Stimulated activated CD4-positive, alpha-beta T cell treated with anti-CD3 and anti-CD28 coated beads, Interleukin-4, amount 100 ng/mL, for 24 hours (primary cell): ENCODE measurements around the gene IER5.

Experiments used
- DNase-seq: peaks from one replicate; pipeline ENCODE4 v3.0.0-alpha.2; 2020

The IER5 gene

DNA sequence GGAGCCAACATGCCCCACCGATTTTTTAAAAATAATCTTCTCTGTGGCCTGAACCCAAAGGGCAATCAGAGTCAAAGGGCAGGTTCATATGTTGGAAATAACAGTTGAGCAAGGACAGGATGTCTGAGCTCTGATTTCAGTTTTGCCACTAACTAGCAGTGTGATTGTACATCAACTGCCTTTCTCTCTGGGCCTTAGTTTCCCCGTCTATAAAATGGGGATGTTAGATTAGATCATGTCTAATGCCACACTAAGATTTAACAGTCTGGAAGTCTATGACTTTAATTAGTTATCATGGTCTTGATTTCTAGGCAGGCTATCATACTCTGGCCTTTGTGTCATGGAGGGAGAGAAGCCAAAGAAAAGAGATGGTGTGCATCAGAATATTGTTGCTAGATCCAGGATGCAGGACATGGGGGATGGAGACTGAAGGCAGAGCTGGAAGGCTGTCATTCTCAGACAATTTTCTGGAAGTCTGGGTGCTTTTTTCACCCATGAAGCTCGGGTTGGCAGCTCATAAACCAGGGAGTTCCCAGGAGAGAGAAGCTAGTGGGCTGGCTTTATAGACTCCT, 28.4 kb downstream of the IER5 start:
- DNase-seq = no peak

GRCh38 chr1:181117648-181118449, 29.3 kb downstream of the IER5 start:
- no peak for DNase-seq

DNA sequence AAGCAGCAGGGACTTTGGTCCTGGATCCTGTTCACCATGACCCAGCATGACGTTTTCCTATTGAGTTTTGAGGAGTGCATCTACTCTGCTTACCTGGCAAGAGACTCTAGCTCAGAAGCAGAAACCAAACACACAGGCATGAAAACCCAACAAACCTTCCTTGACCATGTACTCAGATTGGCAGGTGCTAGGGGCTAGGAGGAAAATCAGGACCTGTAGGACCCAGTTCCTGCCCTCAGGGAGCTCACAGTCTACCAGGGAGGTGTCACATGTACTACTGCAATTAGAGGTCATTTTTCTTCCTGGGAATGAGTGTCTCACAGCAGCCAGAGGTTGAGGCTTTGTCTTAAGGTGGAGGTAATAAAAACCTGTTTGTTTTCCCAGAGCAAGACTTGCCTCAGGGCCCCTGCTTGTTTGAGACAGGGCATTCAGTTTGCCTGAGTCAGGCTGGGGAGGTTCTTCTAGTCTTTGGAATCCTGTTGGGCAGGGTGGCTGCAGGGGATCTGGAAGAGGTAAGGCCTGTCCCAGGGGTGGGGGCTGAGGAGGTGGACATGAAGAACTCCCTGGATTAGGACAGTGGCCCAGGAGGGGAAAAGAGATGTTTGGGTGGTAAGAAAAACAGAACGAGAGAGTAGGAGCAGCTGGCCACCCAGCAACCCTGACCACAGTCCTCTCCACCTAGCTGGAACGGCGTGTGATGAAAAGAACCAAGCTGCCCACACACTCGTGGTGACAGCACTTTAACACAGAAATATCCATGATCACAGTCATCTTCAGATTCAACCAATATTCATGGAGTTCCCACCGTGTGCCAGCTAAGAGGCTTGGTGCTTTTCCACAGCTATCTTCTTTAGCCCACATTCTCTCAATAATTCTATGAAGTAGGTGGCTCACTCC, 30.8 kb downstream of the IER5 start:
- DNase-seq = no peak

GRCh38 chr1:181120924-181121323, 32.4 kb downstream of the IER5 start:
- DNase-seq = no peak

DNA sequence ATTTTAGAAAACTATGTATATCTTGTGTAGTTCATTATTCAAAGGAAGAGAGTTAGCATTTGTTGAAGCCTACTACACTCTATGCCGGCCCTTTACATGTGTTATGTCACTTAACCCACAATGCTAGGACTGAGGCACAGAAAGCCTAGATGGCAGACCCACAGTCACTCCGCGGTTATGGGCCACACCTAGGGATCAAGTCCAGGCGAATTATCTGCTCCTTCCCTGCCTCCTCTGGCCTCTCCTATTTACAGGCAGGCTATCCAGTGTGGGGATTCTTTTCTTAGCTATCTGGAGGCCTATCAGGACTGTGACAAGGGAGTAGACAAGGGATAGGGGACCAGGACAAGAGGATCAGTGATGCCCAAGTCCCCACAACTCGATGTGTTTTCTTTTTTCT, 33.0 kb downstream of the IER5 start:
- no peak for DNase-seq

DNA sequence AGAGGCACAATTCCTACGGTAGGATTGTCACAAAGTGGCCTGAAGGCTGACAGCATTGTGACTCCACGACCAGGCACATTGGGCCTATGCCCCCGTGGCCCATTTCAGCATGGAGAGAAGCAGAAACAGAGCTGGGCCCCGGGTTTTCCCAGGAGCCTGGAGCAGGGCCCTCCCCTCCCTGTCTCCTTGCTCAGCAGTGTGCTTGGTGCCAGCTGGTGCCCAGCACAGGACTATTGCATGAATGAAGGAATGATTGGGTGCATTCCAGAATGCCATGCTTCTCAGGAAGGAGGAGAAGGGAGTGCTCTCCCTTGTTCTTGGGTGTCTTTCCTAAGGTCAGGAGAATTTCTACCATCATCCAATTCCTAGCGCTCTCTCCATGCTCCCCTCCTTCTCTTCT, 33.7 kb downstream of the IER5 start:
- DNase-seq = no peak

- no peak for DNase-seq
These were observed 34.7 kb downstream of the IER5 start for GRCh38 chr1:181123173-181123572.

DNA sequence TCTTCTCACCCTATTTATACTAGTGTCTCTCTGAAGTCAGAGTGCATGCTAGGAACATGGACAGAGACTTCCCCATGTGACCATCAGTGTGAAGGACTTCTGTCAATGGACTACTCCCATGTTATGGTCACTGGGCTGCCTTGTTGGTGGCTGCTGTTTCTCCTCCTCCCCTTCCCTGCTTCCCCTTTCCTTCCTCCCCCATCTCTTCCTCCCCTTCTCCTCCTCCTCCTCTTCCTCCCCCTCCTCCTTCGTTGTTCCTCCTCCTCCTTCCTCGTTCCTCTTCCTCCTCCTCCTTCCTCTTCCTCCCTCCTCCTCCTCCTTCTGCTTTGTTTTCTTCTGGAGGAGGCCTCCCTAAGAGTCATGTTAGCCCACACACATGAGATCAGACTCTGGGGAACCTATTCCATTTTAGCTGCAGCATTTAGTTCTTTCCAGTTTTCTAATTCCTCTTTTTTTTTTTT, 35.8 kb downstream of the IER5 start:
- no peak for DNase-seq

- DNase-seq = no peak
These were observed 37.8 kb downstream of the IER5 start for GRCh38 chr1:181126289-181126688.

DNA sequence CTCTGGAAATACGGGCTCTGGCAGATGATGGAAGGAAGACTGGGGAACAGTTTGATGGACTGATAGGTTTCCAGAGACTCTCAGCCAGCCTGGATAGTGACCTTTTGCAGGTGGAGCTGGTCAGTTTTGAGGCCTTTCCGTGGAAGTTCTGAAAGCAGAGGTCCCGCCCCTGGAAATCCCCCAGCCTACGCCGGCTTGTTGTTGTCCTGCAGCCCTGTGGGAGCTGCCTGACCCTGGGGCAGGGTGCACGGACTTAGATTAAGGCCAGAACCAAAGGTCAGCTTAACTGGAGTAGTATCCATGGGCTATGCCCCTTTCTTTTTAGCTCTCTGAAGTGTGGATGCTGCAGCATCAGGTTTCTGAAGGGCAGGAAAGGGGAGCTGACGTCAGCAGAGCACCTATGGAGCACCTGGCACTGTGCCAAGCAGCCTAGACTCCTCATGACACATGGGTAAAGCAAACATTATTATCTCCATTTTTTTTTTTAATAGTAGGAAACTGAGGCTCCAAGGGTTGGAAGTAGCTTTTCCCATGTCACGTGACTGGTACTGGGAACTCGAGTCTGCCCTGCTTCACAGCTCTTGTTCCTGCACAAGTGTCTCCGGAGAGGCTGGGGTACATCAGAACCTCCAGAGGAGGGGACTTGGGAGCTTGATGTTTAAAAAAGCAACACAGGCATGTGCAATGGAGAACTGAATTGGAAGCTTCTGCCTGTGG, 38.5 kb downstream of the IER5 start:
- DNase-seq = no peak

GRCh38 chr1:181127898-181128453, 39.5 kb downstream of the IER5 start:
- no peak for DNase-seq

GRCh38 chr1:181128592-181129497, 40.3 kb downstream of the IER5 start:
- no peak for DNase-seq

DNA sequence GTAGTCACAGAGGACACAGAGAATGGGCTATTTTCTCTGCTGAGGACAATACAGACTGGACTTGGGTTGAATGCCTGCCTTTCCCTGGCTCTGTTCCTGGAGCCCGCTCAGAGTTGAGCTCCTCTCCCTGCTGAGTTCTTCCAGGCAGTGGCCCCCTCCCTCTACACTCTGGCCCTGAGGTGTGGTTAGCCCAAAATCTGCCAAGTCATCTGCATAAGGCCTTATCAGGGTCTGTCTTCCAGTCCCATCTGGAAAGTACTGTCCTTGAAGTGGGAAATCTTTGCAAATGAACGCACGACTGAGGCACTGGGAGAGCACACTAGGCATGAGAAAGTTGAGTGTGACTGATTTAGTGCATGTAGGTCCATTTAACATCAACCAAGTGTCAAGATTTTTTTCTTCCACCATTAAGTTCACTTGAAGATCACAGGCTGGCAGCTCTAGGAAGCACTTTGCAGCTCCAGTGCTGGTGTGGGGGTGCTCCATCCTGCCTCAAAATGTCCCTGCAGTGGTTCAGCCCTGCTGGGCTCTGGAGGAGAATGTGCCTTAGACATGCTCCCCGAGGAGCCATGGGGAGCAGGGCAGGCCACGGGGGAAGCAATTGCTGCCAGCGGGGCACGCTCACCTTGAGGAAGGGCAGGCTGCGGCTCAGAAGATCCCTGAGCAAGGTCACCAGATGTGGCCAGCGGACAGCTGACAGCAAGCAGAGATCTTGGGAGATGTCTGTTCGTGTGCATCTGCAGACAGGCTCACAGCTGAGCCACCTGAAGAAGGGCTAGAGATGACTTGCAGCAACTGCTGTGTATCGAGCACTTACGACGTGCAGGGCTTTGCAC, 41.5 kb downstream of the IER5 start:
- no peak for DNase-seq

DNA sequence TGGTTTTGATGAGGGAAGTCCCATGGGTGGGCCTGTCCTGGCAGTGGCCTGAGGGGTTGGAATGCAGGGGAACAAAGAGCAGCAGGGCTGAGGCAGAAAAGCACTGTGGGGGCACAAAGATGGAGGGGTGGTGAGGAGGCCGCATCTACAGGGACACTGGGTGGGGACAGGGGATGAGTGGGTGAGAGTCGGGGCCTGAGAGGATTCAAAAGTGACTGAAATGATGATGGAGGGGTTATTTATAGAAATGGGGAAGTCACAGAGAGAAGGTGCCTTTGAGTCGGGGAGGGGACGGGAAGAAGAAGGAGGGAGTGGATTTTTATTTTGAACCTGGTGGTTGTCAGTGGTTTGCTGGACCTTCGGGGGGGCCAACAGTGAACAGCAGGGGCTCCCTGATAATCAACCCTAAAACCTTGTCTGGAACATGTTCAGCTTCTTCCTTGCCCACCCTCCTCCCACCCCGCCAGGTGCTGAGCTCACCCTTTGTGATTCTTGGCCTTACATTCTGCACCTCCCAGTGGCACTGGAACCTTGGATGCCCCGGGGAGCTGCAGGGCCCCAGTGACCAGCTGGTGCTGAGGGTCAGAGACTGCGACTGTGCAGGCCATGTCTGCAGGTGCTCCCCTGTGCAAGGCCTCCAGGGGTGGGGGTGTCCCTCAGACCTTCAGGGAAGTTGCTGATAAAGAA, 42.9 kb downstream of the IER5 start:
- DNase-seq = no peak

DNA sequence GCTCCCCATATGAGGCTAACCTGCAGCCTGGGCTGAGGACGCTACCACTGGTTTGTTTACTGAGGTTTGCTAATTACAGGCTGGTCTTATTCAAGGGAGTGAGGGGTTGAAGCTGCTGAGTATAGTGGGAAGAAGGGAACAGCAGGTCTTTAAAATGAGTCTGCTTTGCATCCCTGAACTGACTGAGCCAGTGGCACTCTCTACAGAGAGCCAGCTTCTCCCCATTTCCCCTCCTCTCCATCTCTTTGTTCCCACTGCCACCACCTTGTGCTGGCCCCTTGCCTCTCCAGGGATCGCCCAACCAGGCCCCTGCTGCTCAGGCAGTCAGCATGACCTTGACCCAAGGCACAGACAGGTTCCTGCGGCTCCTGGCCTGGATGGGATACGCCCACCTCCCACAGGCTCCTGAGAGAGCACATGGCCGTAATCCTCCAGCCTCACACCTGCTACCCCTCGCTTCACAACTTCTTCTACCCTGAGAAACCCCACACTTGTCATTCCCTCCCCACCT, 45.0 kb downstream of the IER5 start:
- DNase-seq = no peak

DNA sequence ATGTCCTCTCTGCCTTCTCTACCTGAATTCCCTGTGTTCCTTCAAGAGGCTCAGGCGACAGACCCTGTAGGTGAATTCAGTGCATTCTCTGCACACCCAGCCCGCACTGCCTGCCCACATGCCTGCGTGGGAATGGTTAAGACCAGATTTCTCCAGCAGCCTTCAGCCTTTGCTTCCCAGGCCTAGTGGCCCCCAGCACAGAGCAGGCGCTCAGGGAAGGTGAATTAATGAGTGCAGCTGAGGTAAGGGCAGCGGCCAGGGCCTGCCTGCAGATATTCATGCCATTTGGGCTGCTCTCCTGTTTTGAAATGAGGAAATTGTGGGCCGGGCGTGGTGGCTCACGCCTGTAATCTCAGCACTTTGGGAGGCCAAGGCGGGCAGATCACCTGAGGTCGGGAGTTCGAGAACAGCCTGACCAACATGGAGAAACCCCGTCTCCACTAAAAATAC, 45.5 kb downstream of the IER5 start:
- no peak for DNase-seq

GRCh38 chr1:181134543-181135436, 46.3 kb downstream of the IER5 start:
- peak; percentile 28 for DNase-seq

DNA sequence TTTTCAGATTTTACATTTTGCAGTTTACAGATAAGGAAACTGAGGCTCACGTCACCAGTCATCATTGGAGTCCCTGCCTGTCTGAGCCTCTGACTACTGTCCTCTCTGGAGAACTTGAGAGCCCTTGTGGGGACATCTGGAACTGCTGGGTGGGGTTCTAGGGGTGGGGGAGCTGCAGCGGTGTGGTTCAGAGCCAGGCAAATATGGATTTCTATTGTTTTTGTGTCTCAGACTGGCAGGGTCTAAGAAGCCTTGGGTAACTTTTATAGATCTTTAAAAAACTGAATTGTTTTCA, 46.9 kb downstream of the IER5 start:
- peak; percentile 25 for DNase-seq
